ENCODE measurements around the gene CCR6. TPM values are rescaled to one million over a fixed set of nuclear protein-coding genes. Genes with fewer than 3 reads are reported as not detected.

CCR6 gene
- total RNA-seq, 1 experiment from 2014 or later = not detected

DNA sequence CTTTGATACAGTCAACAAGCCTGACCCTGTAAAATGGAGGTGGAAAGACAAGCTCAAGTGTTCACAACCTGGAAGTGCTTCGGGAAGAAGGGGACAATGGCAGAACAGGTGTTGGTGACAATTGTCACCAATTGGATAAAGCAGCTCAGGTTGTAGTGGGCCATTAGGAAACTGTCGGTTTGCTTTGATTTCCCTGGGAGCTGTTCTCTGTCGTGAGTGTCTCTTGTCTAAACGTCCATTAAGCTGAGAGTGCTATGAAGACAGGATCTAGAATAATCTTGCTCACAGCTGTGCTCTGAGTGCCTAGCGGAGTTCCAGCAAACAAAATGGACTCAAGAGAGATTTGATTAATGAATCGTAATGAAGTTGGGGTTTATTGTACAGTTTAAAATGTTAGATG is 15.0 kb downstream of the CCR6 start:
- H3K9me3 ChIP-seq (ENCODE audit: control insufficient read depth, low read depth, low read length) = no peaks in the 10 kb centered on the region
- Mint-ChIP-seq H3K4me1 (peaks cover 22 to 24% of the 10 kb centered on the region in 2 experiments), H3K4me3 (no peak overlapping the region), H3K9me3 (no peaks in the 10 kb centered on the region), H3K27ac (0 out of 7 replicates have a peak overlapping the region, but pooled peaks of 1 of the 3 experiments have one; percentile 1), H3K27me3 (ENCODE audit: low read depth) (peaks cover 3% of the 10 kb centered on the region), H3K36me3 (ENCODE audit: insufficient read depth in 1 of 3, low read depth in 3 of 3) (no peaks in the 10 kb centered on the region)
- no peak overlapping the region for H3K18ac ChIP-seq (ENCODE audit: insufficient read length, low read depth, low read length)
- H2BK15ac ChIP-seq (ENCODE audit: low read depth, low read length) = no peak overlapping the region
- H4K91ac ChIP-seq (ENCODE audit: insufficient read length, low read depth, low read length) = no peak overlapping the region
- no peak overlapping the region for H4K8ac ChIP-seq (replicated peaks; ENCODE audit: insufficient read length, low read depth, low read length)
- H3K14ac ChIP-seq (ENCODE audit: insufficient read depth, low read length) = no peak overlapping the region
- H3K4ac ChIP-seq (ENCODE audit: low read depth, low read length) = no peak overlapping the region
- H3K9ac ChIP-seq (ENCODE audit: extremely low read depth, insufficient read length, low read length) = no peak overlapping the region
- no peak overlapping the region for H3K27ac ChIP-seq (ENCODE audit: insufficient read length, low read depth, low read length)
- TF ChIP-seq CTCF (conservative IDR thresholded peaks at IDR 0.05) = no peak
- no peaks in the 10 kb centered on the region for H3K27me3 ChIP-seq (ENCODE audit: insufficient read depth, low read length)
- no peak overlapping the region for H4K5ac ChIP-seq (ENCODE audit: insufficient read length, low read depth, low read length)
- H3K56ac ChIP-seq (ENCODE audit: insufficient read length, low read depth, low read length) = no peak overlapping the region
- no peak overlapping the region for H2AFZ ChIP-seq (ENCODE audit: low read length)
- H2BK120ac ChIP-seq (ENCODE audit: low read depth, low read length, poor library complexity, severe bottlenecking) = no peak overlapping the region
- no peak overlapping the region for H2BK20ac ChIP-seq (ENCODE audit: low read depth, low read length, poor library complexity, severe bottlenecking)
- H3K4me2 ChIP-seq (ENCODE audit: insufficient read depth, insufficient read length, low read length) = no peak overlapping the region
- no peak for DNase-seq
- H2AK5ac ChIP-seq (ENCODE audit: insufficient read length, low read length) = no peak overlapping the region
- H2BK12ac ChIP-seq (ENCODE audit: insufficient read length, low read depth, low read length) = no peak overlapping the region
- no peaks in the 10 kb centered on the region for H3K79me2 ChIP-seq (ENCODE audit: insufficient read depth, low read length)
- H3K79me1 ChIP-seq (ENCODE audit: insufficient read depth, low read depth, low read length, poor library complexity, severe bottlenecking) = no peaks in the 10 kb centered on the region
- H3K23ac ChIP-seq (ENCODE audit: insufficient read length, low read depth, low read length) = no peak overlapping the region
- no peaks in the 10 kb centered on the region for H3K4me1 ChIP-seq (ENCODE audit: insufficient read depth, low read length)
- H3K23me2 ChIP-seq (ENCODE audit: insufficient read length, low read depth, low read length, poor library complexity, severe bottlenecking) = no peaks in the 10 kb centered on the region
- no peaks in the 10 kb centered on the region for H4K20me1 ChIP-seq (ENCODE audit: control insufficient read depth, insufficient read depth, insufficient read length)
- H2BK5ac ChIP-seq (ENCODE audit: insufficient read length, low read length) = no peak overlapping the region
- 100% methylated on average over 1 of the region's 6 CpGs for WGBS (ENCODE audit: extremely low coverage, insufficient read length, low lambda C conversion rate)
- no peak overlapping the region for H3T11ph ChIP-seq (ENCODE audit: low read length)
